SU-DHL-6 (cell line): Measurements from ENCODE around the gene CHD5.

ENCODE experiments used
- H2AFZ ChIP-seq: fragments of 200-600 bp; sonication (generic); 2 replicates; pipeline ENCODE4 v1.6.1; 2014; ENCODE audit warnings: low read depth, mild to moderate bottlenecking, moderate library complexity, mixed read lengths, antibody characterized with exemption, low read length; ENCODE audit not compliant: severe bottlenecking
- H3F3A ChIP-seq: fragments of 200-600 bp; shearing (Covaris generic); 2 replicates; pipeline ENCODE4 v1.6.0; 2016; ENCODE audit warnings: antibody characterized with exemption, mild to moderate bottlenecking; ENCODE audit not compliant: insufficient read depth
- H3K27ac ChIP-seq: fragments of 200-600 bp; sonication (generic); 2 replicates; pipeline ENCODE4 v1.5.1; 2016; ENCODE audit warnings: low read depth, mild to moderate bottlenecking, low read length, moderate library complexity, mixed read lengths
- H3K27me3 ChIP-seq: fragments of 200-600 bp; sonication (generic), shearing (Covaris generic); 2 replicates; pipeline ENCODE4 v1.6.0; 2014; ENCODE audit warnings: mild to moderate bottlenecking, low read length
- H3K36me3 ChIP-seq: fragments of 200-600 bp; sonication (generic); 2 replicates; pipeline ENCODE4 v1.6.1; 2014; ENCODE audit warnings: mild to moderate bottlenecking, low read length, mixed read lengths
- H3K4me2 ChIP-seq: fragments of 300-600, 200-600 bp; shearing (Covaris generic), sonication (generic); 2 replicates; pipeline ENCODE4 v1.6.0; 2014; ENCODE audit warnings: low read length, low read depth, mild to moderate bottlenecking; ENCODE audit not compliant: poor library complexity, severe bottlenecking
- H3K4me3 ChIP-seq: fragments of 200-600 bp; sonication (generic); 2 replicates; pipeline ENCODE4 v1.5.1; 2014; ENCODE audit warnings: antibody characterized with exemption, low read length, mild to moderate bottlenecking, mixed read lengths; ENCODE audit not compliant: insufficient read depth, poor library complexity, severe bottlenecking
- H3K79me2 ChIP-seq: fragments of 200-600 bp; sonication (generic); 2 replicates; pipeline ENCODE4 v1.6.1; 2014; ENCODE audit warnings: mild to moderate bottlenecking, low read length, moderate library complexity; ENCODE audit not compliant: insufficient read depth
- H3K9ac ChIP-seq: fragments of 200-600 bp; sonication (generic); 2 replicates; pipeline ENCODE4 v1.7.0; 2014; ENCODE audit warnings: mild to moderate bottlenecking, low read length
- H3K9me2 ChIP-seq: fragments of 200-600 bp; sonication (generic); replicated peaks from 2 replicates; pipeline ENCODE4 v1.6.1; 2014; ENCODE audit warnings: low read length; ENCODE audit not compliant: insufficient read depth
- H3K9me3 ChIP-seq: fragments of 200-600 bp; sonication (generic); 2 replicates; pipeline ENCODE4 v1.6.1; 2014; ENCODE audit warnings: low read length, mixed read lengths; ENCODE audit not compliant: insufficient read depth
- H4K20me1 ChIP-seq: fragments of 200-600 bp; sonication (generic); 2 replicates; pipeline ENCODE4 v1.6.1; 2014; ENCODE audit warnings: low read depth, mild to moderate bottlenecking, antibody characterized with exemption, low read length, moderate library complexity, mixed read lengths
- EZH2phosphoT487 ChIP-seq: fragments of 200-600 bp; sonication (generic), shearing (Covaris generic); conservative IDR thresholded peaks from 2 replicates; pipeline ENCODE4 v1.6.1; 2018; ENCODE audit warnings: mild to moderate bottlenecking, antibody characterized with exemption, low read length, moderate library complexity, mixed read lengths
- TF ChIP-seq, protein P1 (sequence below): fragments of 200-600 bp; sonication (generic); IDR thresholded peaks from one replicate; pipeline ENCODE4 v1.5.1; 2017; ENCODE audit warnings: antibody characterized with exemption, mild to moderate bottlenecking, low read length, moderate library complexity; ENCODE audit not compliant: insufficient read depth, poor library complexity, severe bottlenecking

Gene CHD5

DNA sequence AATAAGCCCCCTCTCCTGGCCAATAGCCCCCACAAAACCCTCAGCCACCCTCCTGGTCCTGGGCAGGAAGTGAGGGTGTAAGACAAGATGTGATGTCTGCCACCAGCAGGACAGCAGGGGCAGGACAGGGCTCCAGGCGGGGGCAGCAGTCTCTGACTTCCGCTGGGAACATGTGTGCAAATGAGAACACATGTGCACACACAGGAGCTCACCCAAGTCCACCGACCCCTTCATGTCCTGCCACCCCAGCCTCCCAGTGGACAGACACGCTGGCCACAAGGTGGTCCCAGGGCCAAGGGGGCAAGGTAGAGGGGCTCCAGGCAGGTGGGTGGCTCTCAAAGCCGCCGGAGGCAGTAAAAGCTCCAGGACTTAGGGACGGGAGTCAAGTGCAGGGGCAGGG is 74.4 kb downstream of the CHD5 start:
- Histone ChIP-seq H3K9me2 (no peaks in the 10 kb centered on the region), H3K79me2 (no peaks in the 10 kb centered on the region), H3K27ac (no peak overlapping the region), H3K9me3 (no peaks in the 10 kb centered on the region), H3K27me3 (no peaks in the 10 kb centered on the region), H4K20me1 (no peaks in the 10 kb centered on the region), H3K36me3 (no peaks in the 10 kb centered on the region), H3K9ac (no peak overlapping the region), H3K4me3 (no peak overlapping the region), H2AFZ (no peak overlapping the region), H3K4me2 (no peak overlapping the region), H3F3A (no peaks in the 10 kb centered on the region)
- no peak for TF ChIP-seq EZH2phosphoT487
- TF ChIP-seq, protein P1, sequence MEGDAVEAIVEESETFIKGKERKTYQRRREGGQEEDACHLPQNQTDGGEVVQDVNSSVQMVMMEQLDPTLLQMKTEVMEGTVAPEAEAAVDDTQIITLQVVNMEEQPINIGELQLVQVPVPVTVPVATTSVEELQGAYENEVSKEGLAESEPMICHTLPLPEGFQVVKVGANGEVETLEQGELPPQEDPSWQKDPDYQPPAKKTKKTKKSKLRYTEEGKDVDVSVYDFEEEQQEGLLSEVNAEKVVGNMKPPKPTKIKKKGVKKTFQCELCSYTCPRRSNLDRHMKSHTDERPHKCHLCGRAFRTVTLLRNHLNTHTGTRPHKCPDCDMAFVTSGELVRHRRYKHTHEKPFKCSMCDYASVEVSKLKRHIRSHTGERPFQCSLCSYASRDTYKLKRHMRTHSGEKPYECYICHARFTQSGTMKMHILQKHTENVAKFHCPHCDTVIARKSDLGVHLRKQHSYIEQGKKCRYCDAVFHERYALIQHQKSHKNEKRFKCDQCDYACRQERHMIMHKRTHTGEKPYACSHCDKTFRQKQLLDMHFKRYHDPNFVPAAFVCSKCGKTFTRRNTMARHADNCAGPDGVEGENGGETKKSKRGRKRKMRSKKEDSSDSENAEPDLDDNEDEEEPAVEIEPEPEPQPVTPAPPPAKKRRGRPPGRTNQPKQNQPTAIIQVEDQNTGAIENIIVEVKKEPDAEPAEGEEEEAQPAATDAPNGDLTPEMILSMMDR: no peak

DNA sequence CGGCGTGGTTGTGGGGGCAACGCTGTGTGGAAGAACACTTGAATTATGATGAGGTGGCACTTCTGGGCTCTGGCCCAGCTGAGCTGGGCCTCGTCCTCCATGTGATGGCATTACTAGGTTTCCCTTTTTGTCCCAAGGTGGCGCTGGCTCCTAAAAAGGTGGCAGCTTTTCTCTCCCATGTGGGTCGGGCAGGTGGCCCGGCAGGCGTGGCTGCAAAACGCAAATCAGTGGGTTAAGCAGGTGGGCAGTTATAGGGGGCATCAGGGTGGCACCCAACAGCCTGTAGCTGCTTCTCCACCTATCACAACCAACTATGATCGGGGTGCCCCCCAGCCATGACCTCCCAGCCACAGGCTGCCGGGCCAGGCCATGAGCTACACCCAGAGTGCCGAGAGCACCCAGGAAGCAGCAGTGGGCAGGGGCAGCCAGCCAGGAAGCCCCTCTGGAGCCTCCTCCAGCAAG is 74.9 kb downstream of the CHD5 start:
- H3K36me3 ChIP-seq: no peaks in the 10 kb centered on the region
- no peak overlapping the region for H2AFZ ChIP-seq
- no peak overlapping the region for H3K27ac ChIP-seq
- H3K9me2 ChIP-seq: no peaks in the 10 kb centered on the region
- no peaks in the 10 kb centered on the region for H3K9me3 ChIP-seq
- no peak overlapping the region for H3K9ac ChIP-seq
- TF ChIP-seq, protein P1: no peak
- no peaks in the 10 kb centered on the region for H3F3A ChIP-seq
- no peaks in the 10 kb centered on the region for H3K27me3 ChIP-seq
- H3K4me3 ChIP-seq: no peak overlapping the region
- no peak overlapping the region for H3K4me2 ChIP-seq
- no peaks in the 10 kb centered on the region for H3K79me2 ChIP-seq
- no peaks in the 10 kb centered on the region for H4K20me1 ChIP-seq

DNA sequence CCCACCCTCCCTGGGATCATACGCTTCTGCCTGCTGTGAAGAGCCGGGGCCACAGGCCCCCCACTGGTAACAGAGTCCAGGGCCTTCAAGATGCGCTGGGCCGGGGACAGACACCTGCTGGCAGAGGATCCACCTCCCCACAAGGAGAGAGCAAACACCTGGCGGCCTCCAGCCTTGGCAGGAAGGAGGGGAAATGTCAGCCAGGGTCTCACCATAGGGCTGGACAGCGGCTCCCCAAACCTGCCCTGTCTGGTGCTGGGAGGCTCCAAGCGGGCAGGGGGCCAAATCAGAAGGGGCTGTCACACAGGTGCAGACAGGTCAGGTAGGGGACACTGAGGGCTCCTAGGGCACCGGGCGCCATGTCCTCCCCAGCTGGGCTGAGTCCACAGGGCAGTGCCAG is 75.5 kb downstream of the CHD5 start:
- no peak overlapping the region for H3K4me3 ChIP-seq
- H3F3A ChIP-seq: no peaks in the 10 kb centered on the region
- no peaks in the 10 kb centered on the region for H3K27me3 ChIP-seq
- no peak overlapping the region for H3K27ac ChIP-seq
- no peak for TF ChIP-seq EZH2phosphoT487
- TF ChIP-seq, protein P1: no peak
- H2AFZ ChIP-seq: no peak overlapping the region
- H3K36me3 ChIP-seq: no peaks in the 10 kb centered on the region
- no peaks in the 10 kb centered on the region for H3K79me2 ChIP-seq
- H3K9me2 ChIP-seq: no peaks in the 10 kb centered on the region
- H4K20me1 ChIP-seq: no peaks in the 10 kb centered on the region
- H3K9me3 ChIP-seq: no peaks in the 10 kb centered on the region
- no peak overlapping the region for H3K9ac ChIP-seq
- H3K4me2 ChIP-seq: no peak overlapping the region
